ENCODE results near the gene NDEL1. TPM values are rescaled to one million over a fixed set of nuclear protein-coding genes. Genes with fewer than 3 reads are reported as not detected.

Gene NDEL1
- total RNA-seq, 2 experiments from 2014 or later: 58.8 to 59.0 TPM

GRCh38 chr17:8420041-8420934 lies 15.4 kb upstream of the NDEL1 start:
- no peak overlapping the region for H3K27ac Mint-ChIP-seq
- H3K4me3 Mint-ChIP-seq: no peak overlapping the region
- no peaks in the 10 kb centered on the region for H3K36me3 Mint-ChIP-seq
- H3K9me3 Mint-ChIP-seq (ENCODE audit: low read depth): no peaks in the 10 kb centered on the region
- DNase-seq: no peak
- peaks cover 76% of the 10 kb centered on the region for H3K27me3 Mint-ChIP-seq
- H3K4me1 Mint-ChIP-seq: no peaks in the 10 kb centered on the region
- ATAC-seq: no peak
- CTCF ChIA-PET: interaction anchor here (1.0 to 2.4 kb wide), 2 partner anchors 8 to 10 kb away, joined by 4 to 16 read pairs; no protein-coding TSS in a partner anchor

- CTCF ChIA-PET: interaction anchor here (2.4 kb wide), 1 partner anchor 11 kb away, joined by 16 read pairs; no protein-coding TSS in a partner anchor
- Mint-ChIP-seq H3K9me3 (ENCODE audit: low read depth) (no peaks in the 10 kb centered on the region), H3K4me3 (no peak overlapping the region), H3K36me3 (no peaks in the 10 kb centered on the region), H3K4me1 (no peaks in the 10 kb centered on the region), H3K27me3 (peaks cover 71% of the 10 kb centered on the region), H3K27ac (no peak overlapping the region)
- ATAC-seq (no peak), DNase-seq (no peak)
Measured at GRCh38 chr17:8421571-8421970, 14.1 kb upstream of the NDEL1 start.

GRCh38 chr17:8426094-8426720 lies 9.5 kb upstream of the NDEL1 start:
- peaks cover 33% of the 10 kb centered on the region for H3K27me3 Mint-ChIP-seq
- no peak overlapping the region for H3K4me3 Mint-ChIP-seq
- H3K4me1 Mint-ChIP-seq: no peaks in the 10 kb centered on the region
- no peak overlapping the region for H3K27ac Mint-ChIP-seq
- CTCF ChIA-PET: interaction anchor here (1.5 kb wide), 1 partner anchor 16 kb away, joined by 3 read pairs; no protein-coding TSS in a partner anchor
- ATAC-seq: no peak
- H3K9me3 Mint-ChIP-seq (ENCODE audit: low read depth): no peaks in the 10 kb centered on the region
- H3K36me3 Mint-ChIP-seq: no peaks in the 10 kb centered on the region
- no peak for DNase-seq

- peaks cover 30% of the 10 kb centered on the region for H3K27me3 Mint-ChIP-seq
- H3K4me3 Mint-ChIP-seq: no peak overlapping the region
- H3K9me3 Mint-ChIP-seq (ENCODE audit: low read depth): no peaks in the 10 kb centered on the region
- no peaks in the 10 kb centered on the region for H3K4me1 Mint-ChIP-seq
- DNase-seq (no peak), ATAC-seq (no peak)
- H3K27ac Mint-ChIP-seq: no peak overlapping the region
- CTCF ChIA-PET: no interaction called here
- H3K36me3 Mint-ChIP-seq: no peaks in the 10 kb centered on the region
Measured at GRCh38 chr17:8426802-8427201, 8.9 kb upstream of the NDEL1 start.

- no peaks in the 10 kb centered on the region for H3K4me1 Mint-ChIP-seq
- no peaks in the 10 kb centered on the region for H3K36me3 Mint-ChIP-seq
- CTCF ChIA-PET: no interaction called here
- H3K27me3 Mint-ChIP-seq: peaks cover 4% of the 10 kb centered on the region
- ATAC-seq (no peak), DNase-seq (no peak)
- H3K9me3 Mint-ChIP-seq (ENCODE audit: low read depth): no peaks in the 10 kb centered on the region
- H3K27ac Mint-ChIP-seq: no peak overlapping the region
- no peak overlapping the region for H3K4me3 Mint-ChIP-seq
Measured at GRCh38 chr17:8430966-8431365, 4.7 kb upstream of the NDEL1 start.

GRCh38 chr17:8436169-8436843 lies 622 bp downstream of the NDEL1 start:
- peak; percentile 80 for DNase-seq

GRCh38 chr17:8436844-8437171 lies 1.1 kb downstream of the NDEL1 start:
- H3K9me3 Mint-ChIP-seq (ENCODE audit: low read depth): no peaks in the 10 kb centered on the region
- peaks cover 13% of the 10 kb centered on the region for H3K36me3 Mint-ChIP-seq
- peak overlapping the region; percentile 97 for H3K27ac Mint-ChIP-seq
- no peak for DNase-seq
- no peaks in the 10 kb centered on the region for H3K27me3 Mint-ChIP-seq
- no peak for ATAC-seq
- peaks cover 34% of the 10 kb centered on the region for H3K4me1 Mint-ChIP-seq
- H3K4me3 Mint-ChIP-seq: peak overlapping the region; percentile 98
- CTCF ChIA-PET: interaction anchor here (1.0 to 4.0 kb wide), 7 partner anchors 10 to 309 kb away, joined by 3 to 21 read pairs (median 4); partner anchors contain the start of gene MYH10

More at GRCh38 chr17:8436169-8436843, 622 bp downstream of the NDEL1 start:
- Mint-ChIP-seq H3K9me3 (ENCODE audit: low read depth) (no peaks in the 10 kb centered on the region), H3K4me3 (peak overlapping the region; percentile 98), H3K27me3 (no peaks in the 10 kb centered on the region), H3K4me1 (peaks cover 30% of the 10 kb centered on the region), H3K27ac (peak overlapping the region; percentile 97), H3K36me3 (peaks cover 13% of the 10 kb centered on the region)
- CTCF ChIA-PET: interaction anchor here (1.0 to 4.0 kb wide), 9 partner anchors 11 to 350 kb away, joined by 3 to 21 read pairs (median 4); partner anchors contain the start of gene MYH10
- peak; percentile 67 for ATAC-seq

GRCh38 chr17:8438441-8438840 lies 2.8 kb downstream of the NDEL1 start:
- ATAC-seq (no peak), DNase-seq (peak; percentile 56)
- Mint-ChIP-seq H3K27me3 (no peaks in the 10 kb centered on the region), H3K27ac (no peak overlapping the region), H3K4me1 (peaks cover 45% of the 10 kb centered on the region), H3K4me3 (no peak overlapping the region), H3K9me3 (ENCODE audit: low read depth) (no peaks in the 10 kb centered on the region), H3K36me3 (peaks cover 14% of the 10 kb centered on the region)
- CTCF ChIA-PET: interaction anchor here (1.0 to 4.0 kb wide), 3 partner anchors 13 to 307 kb away, joined by 3 to 21 read pairs (median 8); no protein-coding TSS in a partner anchor

GRCh38 chr17:8439681-8440080 lies 4.0 kb downstream of the NDEL1 start:
- CTCF ChIA-PET: interaction anchor here (1.1 to 4.0 kb wide), 3 partner anchors 29 to 306 kb away, joined by 3 to 21 read pairs (median 8); no protein-coding TSS in a partner anchor
- no peak overlapping the region for H3K27ac Mint-ChIP-seq

GRCh38 chr17:8441690-8442089 lies 6.0 kb downstream of the NDEL1 start:
- Mint-ChIP-seq H3K9me3 (ENCODE audit: low read depth) (no peaks in the 10 kb centered on the region), H3K36me3 (peaks cover 22% of the 10 kb centered on the region), H3K4me3 (no peak overlapping the region), H3K4me1 (peaks cover 48% of the 10 kb centered on the region), H3K27ac (no peak overlapping the region), H3K27me3 (no peaks in the 10 kb centered on the region)
- DNase-seq (no peak), ATAC-seq (no peak)
- CTCF ChIA-PET: no interaction called here

More at GRCh38 chr17:8439681-8440080, 4.0 kb downstream of the NDEL1 start:
- DNase-seq (no peak), ATAC-seq (no peak)
- Mint-ChIP-seq H3K4me1 (peaks cover 48% of the 10 kb centered on the region), H3K36me3 (peaks cover 19% of the 10 kb centered on the region), H3K27me3 (no peaks in the 10 kb centered on the region), H3K9me3 (ENCODE audit: low read depth) (no peaks in the 10 kb centered on the region), H3K4me3 (no peak overlapping the region)

- no peak for ATAC-seq
- H3K36me3 Mint-ChIP-seq: peaks cover 26% of the 10 kb centered on the region
- H3K27me3 Mint-ChIP-seq: no peaks in the 10 kb centered on the region
- DNase-seq: no peak
- peaks cover 44% of the 10 kb centered on the region for H3K4me1 Mint-ChIP-seq
- no peaks in the 10 kb centered on the region for H3K9me3 Mint-ChIP-seq (ENCODE audit: low read depth)
- H3K27ac Mint-ChIP-seq: no peak overlapping the region
- CTCF ChIA-PET: no interaction called here
- H3K4me3 Mint-ChIP-seq: no peak overlapping the region
Measured at GRCh38 chr17:8442310-8442709, 6.6 kb downstream of the NDEL1 start.

GRCh38 chr17:8443756-8444155 lies 8.1 kb downstream of the NDEL1 start:
- Mint-ChIP-seq H3K4me3 (no peak overlapping the region), H3K36me3 (peaks cover 31% of the 10 kb centered on the region), H3K27ac (no peak overlapping the region), H3K9me3 (ENCODE audit: low read depth) (no peaks in the 10 kb centered on the region), H3K27me3 (no peaks in the 10 kb centered on the region), H3K4me1 (peaks cover 35% of the 10 kb centered on the region)
- DNase-seq (no peak), ATAC-seq (no peak)
- CTCF ChIA-PET: no interaction called here

- Mint-ChIP-seq H3K4me1 (peaks cover 34% of the 10 kb centered on the region), H3K27ac (no peak overlapping the region), H3K4me3 (no peak overlapping the region), H3K36me3 (peaks cover 33% of the 10 kb centered on the region), H3K9me3 (ENCODE audit: low read depth) (no peaks in the 10 kb centered on the region), H3K27me3 (no peaks in the 10 kb centered on the region)
- no peak for ATAC-seq
- DNase-seq: no peak
- CTCF ChIA-PET: no interaction called here
Measured at GRCh38 chr17:8444494-8444893, 8.8 kb downstream of the NDEL1 start.

Data from activated CD8-positive, alpha-beta memory T cell treated with anti-CD3 and anti-CD28 coated beads, Interleukin-2, amount 10 ng/mL, durations not matched to agents 7 days and 5 days (primary cell).